ENCODE data around the gene CRYAA. TPM values are rescaled to one million over a fixed set of nuclear protein-coding genes. Genes with fewer than 3 reads are reported as not detected.

The CRYAA gene
- total RNA-seq, 1 donor from 2014 or later: not detected

DNA sequence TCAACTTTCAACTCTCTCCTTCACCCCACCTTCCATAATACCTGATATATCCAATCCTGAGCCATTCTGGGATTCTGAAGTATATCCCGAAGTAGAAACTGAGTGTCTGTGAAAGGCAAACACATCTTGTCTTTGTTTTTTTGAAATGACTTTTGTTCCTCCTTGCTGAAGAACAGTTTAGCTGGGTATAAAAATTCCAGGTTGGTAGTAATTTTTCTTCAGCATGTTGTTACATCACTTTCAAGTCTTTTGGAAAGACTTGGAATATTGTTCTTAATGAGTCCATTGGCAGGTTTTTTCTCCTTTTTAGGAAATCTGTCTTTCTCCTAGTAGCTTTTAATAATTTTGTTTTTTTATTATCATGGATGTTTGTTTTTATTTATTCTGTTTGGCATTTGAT is 32.7 kb downstream of the CRYAA start:
- intact Hi-C loops (cut with micrococcal nuclease): no loop called here

DNA sequence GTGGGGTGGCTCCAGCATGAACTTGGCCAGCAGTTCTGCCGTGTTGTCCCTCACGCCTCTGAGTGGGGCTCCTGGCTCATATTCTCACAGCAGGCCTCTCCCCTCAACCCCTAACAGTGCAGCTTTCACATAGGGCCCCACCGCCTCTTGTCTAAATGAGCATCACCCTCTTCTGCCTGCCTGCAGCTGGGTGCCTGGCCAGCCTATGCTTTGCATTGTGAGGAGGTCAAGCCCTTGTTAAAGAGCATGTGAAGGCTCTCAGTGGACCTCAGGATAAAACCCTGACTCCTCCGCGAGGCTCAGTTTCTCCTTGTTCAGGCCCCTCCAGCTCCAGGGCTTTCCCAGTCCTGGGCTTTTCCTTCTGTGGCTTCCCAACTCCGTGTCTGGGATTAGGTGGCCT is 34.8 kb downstream of the CRYAA start:
- intact Hi-C loops (cut with micrococcal nuclease): no loop called here

DNA sequence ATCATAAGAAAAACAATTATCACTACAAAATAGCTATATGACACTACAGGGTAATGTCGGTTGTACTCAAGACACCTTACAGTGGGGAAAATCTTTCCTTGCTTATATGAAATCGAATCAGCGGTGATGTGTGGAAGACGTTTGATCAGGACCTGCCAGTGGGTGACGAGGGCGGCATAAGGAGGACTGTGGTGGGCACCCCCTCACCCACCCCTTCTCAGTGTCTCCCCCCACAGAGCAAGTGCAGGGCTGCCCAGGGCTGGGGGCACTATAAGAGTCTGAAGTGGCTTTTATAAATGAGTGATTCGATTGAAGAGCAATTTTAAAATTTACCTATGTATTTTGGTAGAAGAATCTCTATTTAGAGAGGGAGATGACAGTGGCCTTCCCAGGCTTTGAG is 35.8 kb downstream of the CRYAA start:
- intact Hi-C loops (cut with micrococcal nuclease): no loop called here

DNA sequence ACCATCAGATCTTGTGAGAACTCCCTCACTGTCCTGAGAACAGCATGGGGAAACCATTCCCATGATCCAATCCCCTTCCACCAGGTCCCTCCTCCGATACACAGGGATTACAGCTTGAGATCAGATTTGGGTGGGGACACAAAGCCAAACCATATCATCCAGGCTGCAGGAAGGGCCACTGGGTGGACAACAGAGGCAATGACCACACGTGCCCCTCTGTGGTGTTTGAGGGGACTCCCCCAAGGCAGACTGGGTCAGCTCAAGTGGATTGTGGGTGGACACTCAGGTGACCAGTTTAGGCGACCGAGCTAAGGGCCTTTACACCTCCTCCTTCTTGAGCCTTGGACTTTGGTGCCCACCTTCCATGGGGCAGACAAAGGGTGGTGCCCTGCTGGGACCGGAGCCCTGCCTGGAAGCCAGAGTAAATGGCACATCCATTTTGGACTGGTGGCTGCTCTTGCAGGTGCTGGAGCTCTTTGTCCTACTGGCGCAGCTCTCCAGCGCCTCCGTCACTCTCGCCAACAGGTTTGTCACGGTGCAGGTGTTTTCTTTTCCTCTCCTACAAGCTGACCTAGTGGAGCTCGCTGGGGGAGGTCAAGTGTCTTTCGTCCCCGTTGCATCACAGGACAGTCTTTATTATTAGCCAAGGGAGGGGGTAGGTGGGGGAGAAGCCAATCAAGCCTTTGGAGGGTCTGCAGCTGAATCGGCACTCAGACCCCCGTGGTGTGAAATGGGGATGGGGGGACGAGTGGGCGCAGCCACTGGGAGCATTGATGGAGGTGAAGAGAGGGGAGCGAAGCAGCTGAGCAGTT is 37.6 kb downstream of the CRYAA start:
- intact Hi-C loops (cut with micrococcal nuclease): no loop called here

DNA sequence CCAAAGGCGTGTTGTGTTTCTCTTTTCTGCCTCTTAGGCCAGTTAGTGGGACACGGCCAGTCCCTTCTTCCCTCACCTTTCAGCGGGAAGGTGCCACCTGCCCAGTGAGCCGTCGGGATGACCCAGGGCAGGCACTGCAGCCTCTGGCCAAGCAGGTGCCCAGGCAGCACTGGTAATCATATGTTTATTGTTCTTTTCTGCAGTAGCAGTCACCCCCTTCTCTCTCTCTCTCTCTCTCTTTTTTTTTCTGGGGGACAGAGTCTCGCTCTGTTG is 38.2 kb downstream of the CRYAA start:
- intact Hi-C loops (cut with micrococcal nuclease): no loop called here

DNA sequence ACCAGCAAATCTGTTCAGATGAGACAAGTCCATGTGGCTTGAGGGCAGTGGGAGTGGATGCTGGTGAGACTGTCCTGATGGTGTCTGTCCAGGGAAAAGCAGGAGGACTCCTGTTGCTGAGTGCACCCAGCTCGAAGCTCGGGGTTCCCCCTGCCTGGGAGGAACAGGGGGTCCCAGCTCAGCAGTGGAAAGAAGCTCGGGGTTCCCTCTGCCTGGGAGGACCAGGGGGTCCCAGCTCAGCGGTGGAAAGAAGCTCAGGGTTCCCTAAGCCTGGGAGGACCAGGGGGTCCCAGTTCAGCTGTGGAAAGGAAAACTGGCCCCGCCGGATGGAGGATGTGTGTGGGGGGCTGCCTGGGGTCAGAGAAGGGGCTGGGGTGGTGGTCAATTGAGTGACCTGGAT is 39.1 kb downstream of the CRYAA start:
- intact Hi-C loops (cut with micrococcal nuclease): no loop called here

DNA sequence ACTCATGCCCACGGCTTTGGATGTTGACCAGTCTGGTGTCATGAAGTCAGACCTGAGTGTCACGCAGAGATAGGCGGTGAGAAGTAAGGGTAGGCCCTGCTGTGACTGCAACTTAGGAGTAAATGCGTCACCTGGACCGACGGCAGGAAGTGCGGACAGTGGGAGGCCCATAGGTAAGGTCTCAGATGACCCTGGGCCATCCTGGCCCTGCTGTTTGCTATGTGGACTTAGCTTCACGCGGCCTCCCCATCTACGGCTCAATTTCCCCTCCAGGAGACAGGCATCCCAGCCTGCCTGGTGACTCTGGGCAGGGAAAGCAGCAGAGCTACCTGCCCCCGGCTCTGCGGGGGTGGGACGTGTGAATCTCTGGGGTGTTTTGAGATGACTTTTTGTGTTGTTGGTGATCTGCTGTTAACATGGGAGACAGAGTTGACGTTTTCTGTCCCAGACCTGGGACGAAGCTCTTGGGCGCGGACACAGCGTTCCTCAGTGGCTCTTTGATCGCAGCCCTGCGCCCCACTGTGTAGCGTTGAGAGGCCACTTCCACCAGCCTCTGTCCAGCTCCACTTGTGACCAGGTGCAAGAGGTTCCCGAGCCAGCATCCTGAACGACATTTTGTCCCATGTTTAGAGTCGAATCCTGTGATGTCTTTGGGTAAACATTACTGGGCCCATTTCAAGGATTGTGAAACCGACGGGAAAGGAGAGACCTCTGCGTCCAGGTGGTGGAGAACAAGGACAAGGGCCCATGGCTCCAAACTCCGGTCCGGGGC is 39.9 kb downstream of the CRYAA start:
- intact Hi-C loops (cut with micrococcal nuclease): no loop called here

DNA sequence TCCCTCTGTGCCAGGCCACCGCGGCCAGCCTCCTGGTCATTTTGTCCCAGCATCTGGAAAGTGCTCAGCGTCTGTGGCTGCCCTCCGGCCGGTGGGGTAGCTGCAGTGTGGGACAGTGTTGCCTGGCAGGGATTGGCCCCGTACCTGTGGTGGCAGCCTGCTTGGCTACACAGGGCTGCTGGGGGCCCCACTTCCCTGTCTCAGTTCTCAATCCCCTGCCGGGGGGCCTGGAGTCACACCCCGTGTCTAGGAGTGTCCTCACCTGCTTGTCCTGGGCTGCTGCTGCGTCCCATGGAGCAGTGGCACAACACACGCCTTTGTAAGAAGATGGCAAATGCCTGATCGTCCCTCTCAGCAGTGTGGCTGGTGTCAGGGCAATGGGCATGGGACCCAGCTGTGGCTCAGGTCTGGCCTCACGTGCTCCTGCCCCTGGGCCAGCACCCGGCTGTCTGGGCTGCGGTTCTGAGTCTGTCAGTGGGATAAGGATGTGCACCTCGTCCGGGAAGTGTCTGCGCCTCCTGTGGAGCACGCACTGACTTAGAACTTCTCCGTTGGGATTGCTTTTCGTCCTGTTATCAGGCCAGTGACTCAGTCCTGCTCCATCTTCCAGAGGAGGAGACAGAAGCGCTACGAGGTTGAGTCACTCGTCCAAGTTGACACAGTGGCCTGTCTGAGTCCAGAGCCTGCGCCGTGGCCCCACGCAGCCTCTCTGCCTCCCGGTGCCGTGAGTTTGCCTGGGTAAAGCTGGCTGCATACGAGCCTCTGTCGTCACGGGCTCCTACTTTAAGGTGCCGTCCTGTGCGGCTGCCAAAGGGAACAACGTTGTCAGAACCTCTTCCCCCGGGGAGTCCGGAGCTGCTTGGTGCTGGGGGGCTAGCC is 41.0 kb downstream of the CRYAA start:
- intact Hi-C loops (cut with micrococcal nuclease): no loop called here

DNA sequence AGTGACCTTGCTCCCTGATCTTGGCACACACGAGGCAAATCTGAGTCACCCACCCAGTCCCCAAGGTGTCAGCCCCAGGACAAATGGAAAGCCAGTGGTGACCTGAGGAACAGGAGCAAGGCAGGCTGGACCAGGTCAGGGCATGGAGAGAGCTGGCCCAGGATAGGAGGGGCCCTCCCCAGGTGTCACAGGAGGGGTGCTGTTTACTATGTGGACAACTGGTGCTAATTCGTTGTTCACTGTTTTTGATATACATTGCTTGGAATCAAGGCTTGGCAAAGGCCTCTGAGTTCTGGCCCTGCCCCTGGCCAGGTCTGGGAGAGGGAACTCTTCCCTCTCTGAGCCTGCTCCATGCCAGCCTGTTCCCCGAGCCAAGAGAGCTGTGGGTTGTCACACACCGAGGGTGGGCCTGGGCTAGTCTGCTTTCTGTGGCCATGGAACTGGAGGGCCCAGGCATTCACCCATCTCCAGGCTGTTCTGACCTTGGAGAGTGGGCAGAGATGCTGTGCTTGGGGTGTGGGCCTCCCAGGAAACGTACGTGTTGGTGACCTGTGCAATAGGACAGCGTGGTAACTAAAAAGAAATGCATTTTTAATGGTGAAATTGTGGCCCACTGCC is 41.8 kb downstream of the CRYAA start:
- intact Hi-C loops (cut with micrococcal nuclease): no loop called here

DNA sequence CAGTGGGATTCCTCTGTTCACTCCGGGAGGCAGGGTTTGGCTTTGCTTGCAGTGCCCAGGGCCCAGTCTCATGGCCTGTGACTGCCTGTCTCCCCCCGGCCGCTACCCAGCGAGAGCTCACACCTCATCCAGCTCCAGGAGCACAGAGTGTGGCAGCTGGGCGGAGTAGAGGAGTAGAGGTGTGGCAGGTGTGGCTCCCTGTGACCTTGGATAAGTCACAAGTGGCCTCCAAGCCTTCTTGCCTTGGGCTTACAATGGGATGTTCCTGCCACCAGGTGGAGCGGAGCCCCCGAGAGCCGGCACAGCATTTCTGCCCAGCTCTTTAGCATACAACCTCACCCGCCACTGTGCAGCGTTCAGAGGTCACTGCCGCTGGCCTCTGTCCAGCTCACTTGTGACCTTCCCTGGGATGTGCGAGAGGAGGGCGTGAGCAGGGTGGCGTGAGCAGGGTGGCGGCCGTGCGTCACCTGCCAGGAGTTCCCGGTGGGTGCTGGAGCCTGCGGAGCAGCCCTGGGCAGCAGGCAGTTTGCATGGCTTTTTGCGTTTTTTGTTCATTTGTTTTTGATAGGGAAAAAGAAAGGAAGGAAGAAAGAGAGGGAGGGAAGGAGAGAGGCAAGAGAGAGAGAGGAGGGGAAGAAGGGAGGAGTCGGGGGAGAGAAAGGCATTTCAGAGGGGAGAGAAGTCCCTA is 42.4 kb downstream of the CRYAA start:
- intact Hi-C loops (cut with micrococcal nuclease): no loop called here

DNA sequence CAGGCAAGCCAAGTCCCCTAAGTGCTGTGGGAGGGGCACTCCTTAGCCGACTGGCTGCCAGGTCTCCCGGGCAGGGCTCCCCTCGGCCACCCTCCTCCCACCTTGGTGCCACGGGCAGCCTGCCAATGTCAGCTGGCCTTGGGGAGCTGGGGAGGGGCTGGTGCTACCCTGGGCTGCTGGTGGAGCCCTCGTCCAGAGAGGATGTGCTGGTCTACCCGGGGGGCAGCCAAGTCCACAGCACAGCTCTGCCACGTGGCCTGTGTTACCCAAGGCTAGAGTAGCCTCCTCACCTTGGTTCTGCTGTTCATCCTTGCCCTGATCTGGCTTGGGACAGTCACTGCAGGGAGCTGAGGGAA is 42.9 kb downstream of the CRYAA start:
- intact Hi-C loops (cut with micrococcal nuclease): no loop called here

Other genes starting within 250 kb of the CRYAA start
- 0.54 and 0.59 TPM in 2 replicates for gene ERVH48-1, start 243.4 kb upstream of the CRYAA start, total RNA-seq
- 30.6 and 32.0 TPM in 2 replicates for gene PKNOX1, start 194.4 kb upstream of the CRYAA start, total RNA-seq
- 22.4 and 22.5 TPM in 2 replicates for gene CBS, start 93.2 kb upstream of the CRYAA start, total RNA-seq
- 5.5 and 5.9 TPM in 2 replicates for gene U2AF1, start 61.4 kb upstream of the CRYAA start, total RNA-seq

Measured in T-helper 1 cell treated with Interleukin-12 subunit alpha and Interleukin-12 subunit beta and Interleukin-4 antibody, amounts not matched to agents 30 ng/mL and 1 ng/mL, for 36 hours (primary cell).